HG02870 (cell line): Measurements from ENCODE around the gene CAVIN4.

Source experiments
- ATAC-seq: cut with Tn5 transposase; IDR thresholded peaks from one replicate; pipeline ENCODE4 v1.9.1; 2021; ENCODE audit warnings: mild to moderate bottlenecking, moderate library complexity; ENCODE audit not compliant: unreplicated experiment

Gene CAVIN4

GRCh38 chr9:100589582-100589981 lies 11.7 kb downstream of the CAVIN4 start:
- ATAC-seq, result no peak

- no peak for ATAC-seq
Measured at GRCh38 chr9:100590481-100590880, 12.6 kb downstream of the CAVIN4 start.

GRCh38 chr9:100591139-100591538 lies 13.3 kb downstream of the CAVIN4 start:
- ATAC-seq, result no peak

DNA sequence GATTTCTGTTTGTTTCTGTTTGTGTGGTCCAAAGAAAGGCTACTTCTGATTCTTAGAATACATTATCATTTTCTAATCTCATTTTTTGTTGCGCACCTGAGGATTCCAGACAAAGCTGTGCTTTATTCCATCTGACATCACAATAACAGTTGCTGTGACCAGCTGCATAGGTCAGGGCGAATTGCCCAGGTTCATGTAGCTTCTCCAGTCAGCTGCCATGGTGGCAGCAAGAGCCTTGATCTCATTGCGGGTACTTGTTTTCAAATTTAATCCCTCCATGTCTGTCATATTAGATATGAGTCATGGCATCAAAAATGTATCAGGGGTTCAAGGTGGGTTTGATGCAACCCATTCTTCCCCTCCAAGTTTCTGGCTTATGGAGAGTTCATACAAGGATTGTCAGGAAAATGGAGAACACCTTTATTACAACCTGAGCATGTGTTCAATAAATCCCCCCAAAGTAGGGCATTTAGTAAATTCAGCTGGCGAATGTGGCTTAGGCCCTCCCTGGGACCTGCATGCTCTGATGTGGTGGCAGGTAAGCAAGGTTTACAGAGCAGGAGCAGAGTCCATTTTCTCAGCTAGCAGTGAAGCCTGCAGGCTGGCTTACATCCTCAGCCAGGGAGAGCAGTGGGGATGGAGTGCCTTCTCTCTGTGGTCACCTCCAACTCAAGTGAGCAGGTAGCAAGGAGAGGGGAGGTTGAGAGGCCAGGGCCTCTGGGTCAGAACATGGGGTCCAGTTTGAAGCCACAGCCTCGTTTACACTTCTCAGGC lies 13.9 kb downstream of the CAVIN4 start:
- no peak for ATAC-seq

DNA sequence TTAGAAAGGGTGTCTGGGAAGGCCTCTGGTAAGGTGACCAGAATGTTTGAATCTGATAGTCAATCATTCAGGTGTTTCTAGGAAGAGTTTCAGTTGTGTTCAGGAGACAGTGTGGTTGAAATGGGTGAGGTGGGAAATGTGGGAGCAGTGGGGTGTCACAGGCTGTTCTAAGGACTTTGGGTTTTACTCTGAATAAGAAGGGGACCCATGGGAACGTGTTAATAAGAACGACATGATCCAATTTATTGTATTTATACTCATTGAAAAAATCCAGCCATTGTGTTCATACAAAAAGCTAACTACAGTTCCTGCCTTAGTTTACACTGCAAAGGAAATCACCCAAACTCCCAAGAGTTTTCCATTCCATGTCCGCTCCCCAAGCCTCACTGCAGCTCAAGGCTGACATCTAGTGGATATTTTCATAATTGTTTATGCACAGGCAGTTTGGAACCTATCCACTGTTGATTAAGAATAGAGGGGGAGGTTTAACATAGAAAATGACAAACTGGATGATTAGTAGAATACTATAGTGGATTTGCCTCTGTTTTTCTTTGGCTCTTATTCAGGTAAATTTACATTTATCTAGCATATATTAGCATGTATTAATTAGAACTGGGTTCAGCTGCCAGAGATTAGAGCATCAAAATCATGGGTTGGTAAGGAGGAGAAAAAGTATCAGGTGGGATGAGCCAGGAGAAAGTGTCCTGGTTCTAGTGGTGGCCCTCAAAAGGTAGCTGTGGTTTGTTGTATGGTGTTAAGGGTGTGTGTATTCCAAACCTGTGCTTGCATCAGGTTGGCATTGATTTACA lies 17.7 kb downstream of the CAVIN4 start:
- ATAC-seq, result peak; percentile 31

DNA sequence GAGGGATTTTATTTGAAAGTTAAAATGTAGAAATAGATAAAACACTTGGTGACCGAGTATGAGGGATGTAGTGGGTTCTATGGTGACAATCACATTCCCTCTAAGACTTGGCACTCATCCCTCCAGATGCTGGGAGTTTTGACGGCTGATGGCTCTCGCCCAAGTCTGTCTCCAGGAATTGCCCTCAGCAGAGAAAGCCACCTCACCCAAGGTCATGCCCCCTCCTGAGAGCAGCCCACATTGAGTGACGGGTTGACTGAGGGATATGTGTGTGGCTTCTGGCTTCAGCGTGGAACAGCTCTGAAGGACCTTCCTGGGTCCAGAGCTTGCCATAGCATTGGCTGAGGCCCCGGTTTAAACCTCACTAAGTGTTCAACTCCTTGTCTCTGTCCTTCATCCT lies 19.4 kb downstream of the CAVIN4 start:
- ATAC-seq, result no peak

- ATAC-seq, result peak; percentile 81
Measured at GRCh38 chr9:100598641-100599145, 20.8 kb downstream of the CAVIN4 start.

DNA sequence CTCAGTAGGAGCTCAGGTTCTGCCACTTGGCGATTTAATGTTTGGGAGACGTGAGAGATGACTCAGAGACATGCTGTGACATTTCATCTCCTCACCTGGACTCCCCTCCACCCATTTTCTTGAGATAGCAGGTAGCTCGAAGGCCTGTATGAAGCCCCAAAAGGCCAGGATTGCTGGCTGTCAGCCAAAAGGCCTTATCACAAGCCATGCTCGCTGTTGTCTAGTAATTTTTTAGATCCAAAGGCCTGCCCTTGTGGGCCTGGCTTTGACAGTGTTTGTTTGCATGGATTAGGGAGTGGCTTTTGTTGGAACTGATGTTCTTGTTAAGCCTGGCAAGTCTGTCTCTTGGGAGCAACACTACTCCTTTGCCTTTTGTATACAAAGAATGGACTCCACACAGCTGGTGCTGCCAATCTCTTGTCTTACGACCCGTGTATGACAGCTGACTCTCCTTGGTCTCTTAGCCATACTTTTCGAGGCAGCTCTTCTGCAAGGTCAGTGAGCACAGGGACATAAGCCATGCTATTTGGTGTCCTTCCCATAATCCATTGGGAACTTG lies 22.7 kb downstream of the CAVIN4 start:
- no peak for ATAC-seq

DNA sequence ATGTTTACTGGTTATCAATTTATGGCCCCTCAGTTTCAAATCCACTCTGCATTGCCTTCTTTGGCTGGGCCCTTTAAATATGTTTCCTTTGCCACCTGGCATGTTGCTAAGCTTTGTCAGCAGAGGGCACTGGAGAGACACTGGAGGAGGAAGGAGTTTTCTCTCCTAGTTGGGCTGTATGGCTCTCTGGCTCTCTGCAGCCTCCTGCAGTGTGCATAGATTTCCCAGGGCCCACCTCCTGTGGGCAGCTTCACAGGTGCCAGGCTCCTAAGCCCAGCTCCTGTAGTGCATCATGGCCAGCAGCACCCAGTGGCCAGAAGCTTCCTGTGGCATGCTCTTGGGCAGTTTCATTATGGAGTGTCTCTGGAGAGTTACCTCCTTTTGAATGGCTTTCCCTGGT lies 23.3 kb downstream of the CAVIN4 start:
- ATAC-seq, result peak; percentile 52

DNA sequence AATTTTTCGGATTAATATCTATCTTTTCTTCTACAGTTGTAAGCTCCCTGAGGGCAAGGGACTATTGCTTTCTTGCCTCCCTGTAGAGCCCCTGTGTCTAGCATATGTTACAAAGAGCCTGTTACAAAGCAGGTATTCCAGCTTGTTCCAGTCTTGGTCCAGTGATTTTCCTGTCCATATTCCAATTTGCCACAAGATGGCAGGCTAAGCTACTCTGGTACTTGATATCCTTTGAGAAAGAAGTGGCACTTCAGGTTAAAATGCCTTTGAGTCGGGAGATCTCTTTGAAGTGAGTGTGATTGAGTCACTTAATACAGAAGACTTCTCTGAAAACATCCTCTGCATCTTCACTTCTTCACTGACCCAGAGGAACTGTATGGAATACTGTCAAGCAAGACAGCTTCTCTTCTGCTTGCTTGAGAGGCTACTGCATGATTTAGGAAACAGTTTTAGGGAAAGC lies 24.5 kb downstream of the CAVIN4 start:
- ATAC-seq, result no peak

GRCh38 chr9:100605405-100605804 lies 27.5 kb downstream of the CAVIN4 start:
- no peak for ATAC-seq

DNA sequence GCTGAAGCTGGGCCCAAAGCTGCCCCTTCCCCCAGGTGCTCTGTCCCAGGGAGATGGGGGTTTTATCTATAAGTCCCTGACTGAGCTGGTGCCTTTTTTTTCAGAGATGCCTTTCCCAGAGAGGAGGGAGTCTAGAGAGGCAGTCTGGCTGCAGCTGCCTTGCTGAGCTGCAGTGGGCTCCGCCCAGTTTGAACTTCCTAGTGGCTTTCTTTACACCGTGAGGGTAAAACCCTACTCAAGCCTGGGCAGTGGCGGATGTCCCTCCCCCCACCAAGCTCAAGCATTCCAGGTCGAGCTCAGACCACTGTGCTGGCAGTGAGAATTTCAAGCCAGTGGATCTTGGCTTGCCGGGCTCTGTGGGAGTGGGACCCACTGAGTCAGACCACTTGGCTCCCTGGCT lies 41.3 kb downstream of the CAVIN4 start:
- no peak for ATAC-seq

GRCh38 chr9:100619665-100620064 lies 41.8 kb downstream of the CAVIN4 start:
- ATAC-seq, result no peak

DNA sequence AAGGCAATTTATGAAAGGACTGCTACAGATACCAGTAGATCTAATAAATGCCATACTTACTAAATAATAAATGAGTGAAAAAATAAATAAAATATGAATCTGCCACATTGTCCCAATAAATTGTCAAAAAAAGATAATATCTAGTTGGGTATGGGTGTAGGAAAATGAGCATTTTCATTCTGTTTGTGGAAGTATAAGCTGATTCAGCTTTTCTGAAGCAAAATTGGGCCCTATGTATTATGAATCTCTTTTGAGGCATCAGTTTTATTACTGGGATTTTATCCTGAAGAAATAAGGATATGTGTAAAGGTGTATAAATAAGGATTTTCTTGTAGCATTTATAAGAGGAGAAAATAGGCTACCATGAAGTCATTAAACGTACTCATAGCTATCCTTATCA lies 46.1 kb downstream of the CAVIN4 start:
- ATAC-seq, result no peak

DNA sequence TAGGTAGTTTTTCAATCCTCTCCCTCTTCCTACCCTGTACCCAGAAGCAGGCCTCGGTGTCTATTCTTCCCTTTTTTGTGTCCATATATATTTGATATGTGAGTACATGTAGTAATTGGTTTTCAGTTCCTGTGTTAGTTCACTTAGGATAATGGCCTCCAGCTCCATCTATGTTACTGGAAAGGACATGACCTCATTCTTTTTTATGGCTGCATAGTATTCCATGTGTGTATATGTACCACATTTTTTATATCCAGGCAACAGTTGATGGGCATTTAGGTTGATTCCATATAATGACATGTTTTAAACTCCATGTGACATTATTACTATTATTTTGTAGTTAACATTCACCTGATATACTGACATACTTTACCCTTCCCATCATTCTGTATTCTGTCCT lies 49.1 kb downstream of the CAVIN4 start:
- no peak for ATAC-seq

- ATAC-seq, result no peak
Measured at GRCh38 chr9:100637787-100638186, 59.9 kb downstream of the CAVIN4 start.
